ENCODE results near the gene GMPPB. TPM values are rescaled to one million over a fixed set of nuclear protein-coding genes. Genes with fewer than 3 reads are reported as not detected.
"Not testable (repeated sequence)": the region's sequence is repeated elsewhere in the genome, so short reads cannot be mapped to it uniquely, and the experiment has no call there.

GMPPB gene
- total and polyA plus RNA-seq, 2 donors, result 13.2 to 17.0 TPM

DNA sequence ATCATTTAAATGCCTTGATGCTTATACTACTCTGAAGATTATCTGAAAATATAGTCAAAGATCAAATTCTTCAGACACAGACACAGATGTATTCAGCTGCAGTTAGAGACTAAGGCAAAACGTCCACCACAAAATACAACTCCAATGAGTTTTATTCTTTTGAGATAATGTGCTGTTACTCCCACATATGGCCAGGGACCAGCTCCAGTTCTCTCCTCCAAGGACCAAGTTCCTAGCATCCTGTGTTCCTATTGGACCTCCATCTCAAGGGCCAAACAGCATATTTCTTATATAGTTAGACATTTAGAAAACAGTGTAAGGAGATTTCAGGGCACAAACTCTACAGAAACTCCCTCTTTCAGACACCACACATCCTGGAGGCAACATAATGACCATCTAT lies 35.5 kb upstream of the GMPPB start:
- no peak for DNase-seq (ENCODE audit: low read depth in 6 of 9, low spot score in 9 of 9)
- no peaks in the 10 kb centered on the region for H3K27me3 ChIP-seq (ENCODE audit: control insufficient read depth in 2 of 2, insufficient read depth in 1 of 2, low read length in 1 of 2)
- H3K36me3 ChIP-seq (ENCODE audit: control insufficient read depth in 2 of 2, insufficient read depth in 2 of 2, low read length in 1 of 2), result peaks cover 0 to 5% of the 10 kb centered on the region in 2 donors
- no peak overlapping the region for H3K4me3 ChIP-seq (ENCODE audit: low read length in 2 of 2)
- no peaks in the 10 kb centered on the region for H3K9me3 ChIP-seq (ENCODE audit: control insufficient read depth in 2 of 2, insufficient read depth in 1 of 2, low read length in 1 of 2)
- 90% methylated on average over 1 of the region's 1 CpG for WGBS
- H3K27ac ChIP-seq (ENCODE audit: low read depth in 1 of 2, low read length in 1 of 2), result no peak overlapping the region
- H3K4me1 ChIP-seq (ENCODE audit: control insufficient read depth in 2 of 2, insufficient read depth in 2 of 2, low read length in 2 of 2), result no peaks in the 10 kb centered on the region

- no peaks in the 10 kb centered on the region for H3K27me3 ChIP-seq (ENCODE audit: control insufficient read depth in 2 of 2, insufficient read depth in 1 of 2, low read length in 1 of 2)
- H3K9me3 ChIP-seq (ENCODE audit: control insufficient read depth in 2 of 2, insufficient read depth in 1 of 2, low read length in 1 of 2), result no peaks in the 10 kb centered on the region
- DNase-seq (ENCODE audit: low read depth in 6 of 9, low spot score in 9 of 9), result no peak
- 92% methylated on average over 2 of the region's 2 CpGs for WGBS
- H3K36me3 ChIP-seq (ENCODE audit: control insufficient read depth in 2 of 2, insufficient read depth in 2 of 2, low read length in 1 of 2), result peaks cover 0 to 5% of the 10 kb centered on the region in 2 donors
- H3K4me3 ChIP-seq (ENCODE audit: low read length in 2 of 2), result no peak overlapping the region
- no peaks in the 10 kb centered on the region for H3K4me1 ChIP-seq (ENCODE audit: control insufficient read depth in 2 of 2, insufficient read depth in 2 of 2, low read length in 2 of 2)
- no peak overlapping the region for H3K27ac ChIP-seq (ENCODE audit: low read depth in 1 of 2, low read length in 1 of 2)
Observed at GRCh38 chr3:49757197-49757596, 33.4 kb upstream of the GMPPB start.

GRCh38 chr3:49756036-49756435 lies 32.3 kb upstream of the GMPPB start:
- Histone ChIP-seq H3K4me1 (ENCODE audit: control insufficient read depth in 2 of 2, insufficient read depth in 2 of 2, low read length in 2 of 2) (no peaks in the 10 kb centered on the region), H3K27me3 (ENCODE audit: control insufficient read depth in 2 of 2, insufficient read depth in 1 of 2, low read length in 1 of 2) (no peaks in the 10 kb centered on the region), H3K27ac (ENCODE audit: low read depth in 1 of 2, low read length in 1 of 2) (no peak overlapping the region), H3K4me3 (ENCODE audit: low read length in 2 of 2) (no peak overlapping the region), H3K36me3 (ENCODE audit: control insufficient read depth in 2 of 2, insufficient read depth in 2 of 2, low read length in 1 of 2) (peaks cover 0 to 3% of the 10 kb centered on the region in 2 donors), H3K9me3 (ENCODE audit: control insufficient read depth in 2 of 2, insufficient read depth in 1 of 2, low read length in 1 of 2) (no peaks in the 10 kb centered on the region)
- 98% methylated on average over 1 of the region's 1 CpG for WGBS
- no peak for DNase-seq (ENCODE audit: low read depth in 6 of 9, low spot score in 9 of 9)

DNA sequence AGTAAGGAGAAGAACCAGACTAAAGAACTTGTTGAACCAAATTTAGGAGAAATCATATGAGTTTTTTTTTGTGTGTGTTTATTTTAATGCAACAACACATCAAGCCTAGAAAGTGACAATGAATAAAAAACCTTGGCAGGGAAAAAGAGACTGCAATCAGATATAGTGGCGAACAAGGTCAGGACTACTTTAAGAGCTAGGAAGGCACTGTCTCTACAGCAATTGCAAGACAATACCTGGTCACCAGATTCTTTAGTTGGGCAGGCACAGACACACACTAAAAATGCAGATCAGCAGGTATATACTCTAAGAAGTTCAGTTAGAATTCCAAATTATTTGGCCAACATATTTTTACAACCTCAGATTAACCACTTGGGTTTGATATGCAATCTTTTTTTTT lies 30.8 kb upstream of the GMPPB start:
- no peaks in the 10 kb centered on the region for H3K4me1 ChIP-seq (ENCODE audit: control insufficient read depth in 2 of 2, insufficient read depth in 2 of 2, low read length in 2 of 2)
- H3K27ac ChIP-seq (ENCODE audit: low read depth in 1 of 2, low read length in 1 of 2), result no peak overlapping the region
- no peaks in the 10 kb centered on the region for H3K27me3 ChIP-seq (ENCODE audit: control insufficient read depth in 2 of 2, insufficient read depth in 1 of 2, low read length in 1 of 2)
- H3K9me3 ChIP-seq (ENCODE audit: control insufficient read depth in 2 of 2, insufficient read depth in 1 of 2, low read length in 1 of 2), result no peaks in the 10 kb centered on the region
- DNase-seq (ENCODE audit: low read depth in 6 of 9, low spot score in 9 of 9), result no peak
- H3K4me3 ChIP-seq (ENCODE audit: low read length in 2 of 2), result no peak overlapping the region
- WGBS, result 95% methylated on average over 1 of the region's 1 CpG
- H3K36me3 ChIP-seq (ENCODE audit: control insufficient read depth in 2 of 2, insufficient read depth in 2 of 2, low read length in 1 of 2), result peaks cover 4 to 9% of the 10 kb centered on the region in 2 donors

DNA sequence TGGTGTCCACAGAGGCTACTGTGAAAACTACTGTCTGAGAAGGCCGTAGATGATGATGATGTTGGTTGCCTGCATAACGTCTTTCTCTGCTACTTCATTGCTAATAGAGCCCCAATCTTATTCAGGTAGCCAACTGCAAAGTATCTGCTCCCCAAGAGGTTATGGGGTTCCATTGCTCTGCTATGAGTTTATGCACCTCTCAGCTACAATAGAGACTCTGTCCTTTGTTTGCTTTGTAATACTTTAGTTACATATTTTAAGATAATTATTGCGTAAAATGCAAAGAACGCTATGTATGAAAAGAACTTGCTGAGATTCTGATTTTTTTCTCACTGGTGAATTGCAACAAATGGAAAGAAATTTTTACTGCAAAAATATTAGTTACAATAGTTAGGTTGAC lies 27.8 kb upstream of the GMPPB start:
- Histone ChIP-seq H3K4me3 (ENCODE audit: low read length in 2 of 2) (no peak overlapping the region), H3K27ac (ENCODE audit: low read depth in 1 of 2, low read length in 1 of 2) (no peak overlapping the region), H3K27me3 (ENCODE audit: control insufficient read depth in 2 of 2, insufficient read depth in 1 of 2, low read length in 1 of 2) (no peaks in the 10 kb centered on the region), H3K4me1 (ENCODE audit: control insufficient read depth in 2 of 2, insufficient read depth in 2 of 2, low read length in 2 of 2) (no peaks in the 10 kb centered on the region), H3K36me3 (ENCODE audit: control insufficient read depth in 2 of 2, insufficient read depth in 2 of 2, low read length in 1 of 2) (peaks cover 18 to 26% of the 10 kb centered on the region in 2 donors), H3K9me3 (ENCODE audit: control insufficient read depth in 2 of 2, insufficient read depth in 1 of 2, low read length in 1 of 2) (no peaks in the 10 kb centered on the region)
- DNase-seq (ENCODE audit: low read depth in 6 of 9, low spot score in 9 of 9), result no peak
- WGBS, result 98% methylated on average over 4 of the region's 4 CpGs

DNA sequence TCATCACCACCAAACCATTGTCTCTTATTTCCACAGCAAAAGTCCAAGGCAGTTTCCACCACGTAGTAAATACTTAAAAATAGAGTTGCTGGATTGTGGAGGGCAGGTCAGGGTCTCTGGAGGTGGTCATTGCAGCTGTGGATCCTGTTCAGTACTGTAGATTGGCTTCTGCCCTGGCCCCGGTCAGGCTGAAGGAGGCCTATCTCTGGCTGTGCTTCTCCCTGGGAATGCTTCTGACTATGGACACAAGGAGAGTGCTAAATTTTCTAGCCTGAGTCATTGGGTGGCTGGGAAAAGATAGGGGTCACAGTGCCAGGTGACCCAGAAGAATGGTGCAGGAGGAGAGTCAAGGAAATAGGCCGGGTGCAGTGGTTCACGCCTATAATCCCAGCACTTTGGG lies 26.3 kb upstream of the GMPPB start:
- no peak overlapping the region for H3K4me3 ChIP-seq (ENCODE audit: low read length in 2 of 2)
- no peak for DNase-seq (ENCODE audit: low read depth in 6 of 9, low spot score in 9 of 9)
- peaks cover 18 to 32% of the 10 kb centered on the region in 2 donors for H3K36me3 ChIP-seq (ENCODE audit: control insufficient read depth in 2 of 2, insufficient read depth in 2 of 2, low read length in 1 of 2)
- 98% methylated on average over 4 of the region's 4 CpGs for WGBS
- no peaks in the 10 kb centered on the region for H3K4me1 ChIP-seq (ENCODE audit: control insufficient read depth in 2 of 2, insufficient read depth in 2 of 2, low read length in 2 of 2)
- no peaks in the 10 kb centered on the region for H3K27me3 ChIP-seq (ENCODE audit: control insufficient read depth in 2 of 2, insufficient read depth in 1 of 2, low read length in 1 of 2)
- H3K27ac ChIP-seq (ENCODE audit: low read depth in 1 of 2, low read length in 1 of 2), result no peak overlapping the region
- H3K9me3 ChIP-seq (ENCODE audit: control insufficient read depth in 2 of 2, insufficient read depth in 1 of 2, low read length in 1 of 2), result no peaks in the 10 kb centered on the region

GRCh38 chr3:49748874-49749273 lies 25.1 kb upstream of the GMPPB start:
- not testable (repeated sequence) for DNase-seq (ENCODE audit: low read depth in 6 of 9, low spot score in 9 of 9); H3K4me1 ChIP-seq (ENCODE audit: control insufficient read depth in 2 of 2, insufficient read depth in 2 of 2, low read length in 2 of 2); H3K4me3 ChIP-seq (ENCODE audit: low read length in 2 of 2); H3K27me3 ChIP-seq (ENCODE audit: control insufficient read depth in 2 of 2, insufficient read depth in 1 of 2, low read length in 1 of 2); H3K9me3 ChIP-seq (ENCODE audit: control insufficient read depth in 2 of 2, insufficient read depth in 1 of 2, low read length in 1 of 2); H3K27ac ChIP-seq (ENCODE audit: low read depth in 1 of 2, low read length in 1 of 2)
- WGBS, result 96% methylated on average over 5 of the region's 5 CpGs
- peaks cover 19 to 38% of the 10 kb centered on the region in 2 donors for H3K36me3 ChIP-seq (ENCODE audit: control insufficient read depth in 2 of 2, insufficient read depth in 2 of 2, low read length in 1 of 2)

- 97% methylated on average over 13 of the region's 13 CpGs for WGBS
- no peak overlapping the region for H3K4me3 ChIP-seq (ENCODE audit: low read length in 2 of 2)
- DNase-seq (ENCODE audit: low read depth in 6 of 9, low spot score in 9 of 9), result no peak
- H3K36me3 ChIP-seq (ENCODE audit: control insufficient read depth in 2 of 2, insufficient read depth in 2 of 2, low read length in 1 of 2), result peaks cover 27 to 45% of the 10 kb centered on the region in 2 donors
- no peaks in the 10 kb centered on the region for H3K9me3 ChIP-seq (ENCODE audit: control insufficient read depth in 2 of 2, insufficient read depth in 1 of 2, low read length in 1 of 2)
- H3K27me3 ChIP-seq (ENCODE audit: control insufficient read depth in 2 of 2, insufficient read depth in 1 of 2, low read length in 1 of 2), result no peaks in the 10 kb centered on the region
- no peaks in the 10 kb centered on the region for H3K4me1 ChIP-seq (ENCODE audit: control insufficient read depth in 2 of 2, insufficient read depth in 2 of 2, low read length in 2 of 2)
- no peak overlapping the region for H3K27ac ChIP-seq (ENCODE audit: low read depth in 1 of 2, low read length in 1 of 2)
Observed at GRCh38 chr3:49747792-49748480, 24.2 kb upstream of the GMPPB start.

GRCh38 chr3:49745986-49746385 lies 22.2 kb upstream of the GMPPB start:
- Histone ChIP-seq H3K4me1 (ENCODE audit: control insufficient read depth in 2 of 2, insufficient read depth in 2 of 2, low read length in 2 of 2) (no peaks in the 10 kb centered on the region), H3K36me3 (ENCODE audit: control insufficient read depth in 2 of 2, insufficient read depth in 2 of 2, low read length in 1 of 2) (peaks cover 32 to 53% of the 10 kb centered on the region in 2 donors), H3K27ac (ENCODE audit: low read depth in 1 of 2, low read length in 1 of 2) (no peak overlapping the region), H3K9me3 (ENCODE audit: control insufficient read depth in 2 of 2, insufficient read depth in 1 of 2, low read length in 1 of 2) (no peaks in the 10 kb centered on the region), H3K4me3 (ENCODE audit: low read length in 2 of 2) (no peak overlapping the region), H3K27me3 (ENCODE audit: control insufficient read depth in 2 of 2, insufficient read depth in 1 of 2, low read length in 1 of 2) (no peaks in the 10 kb centered on the region)
- no peak for DNase-seq (ENCODE audit: low read depth in 6 of 9, low spot score in 9 of 9)
- 96% methylated on average over 2 of the region's 2 CpGs for WGBS

Measured in thymus (tissue), 11 donors.